HCT116 (cell line): ENCODE results near the gene SLC35F3. TPM values are rescaled to one million over a fixed set of nuclear protein-coding genes. Genes with fewer than 3 reads are reported as not detected.

Experiments used
- ATAC-seq: fragments of 200-7000 bp; cut with Tn5 transposase; 2 replicates; pipeline ENCODE4 v1.9.1; 2020; ENCODE audit warnings: mild to moderate bottlenecking, moderate library complexity
- BruUV-seq: library from RNA; stranded (reverse); fragments of 400-500 nt; replicated peaks from 2 replicates; lab custom pipeline; 2021; lab: Mats Ljungman, UMichigan
- CTCF ChIA-PET: fragments of 300-600 bp; sonication (Branson Sonifier 250); formaldehyde crosslinking; loops from one replicate; lab custom pipeline; 2021; ENCODE audit warnings: antibody characterized with exemption; lab: Charles Lee
- POLR2A ChIA-PET: fragments of 300-600, 350-600 bp; sonication (Branson Sonifier 250); formaldehyde crosslinking; loops from one replicate; lab custom pipeline; 2021; ENCODE audit warnings: antibody characterized with exemption; lab: Charles Lee
- RAD21 ChIA-PET, 2 experiments: fragments of 300-600 bp; sonication (Branson Sonifier 250); formaldehyde crosslinking; loops; one replicate each; lab custom pipeline; 2023; ENCODE audit warnings: low total read pairs in 2 of 2; ENCODE audit not compliant: uncharacterized antibody in 2 of 2, unreplicated experiment in 2 of 2, low non-redundant PET in 1 of 2; lab: Charles Lee
- DNase-seq: peaks from one replicate; pipeline ENCODE4 v3.0.0-alpha.2; 2010; ENCODE audit warnings: low read depth, low spot score
- H2AFZ ChIP-seq: fragments of 200-600 bp; shearing (Covaris generic), sonication (generic); 2 replicates; pipeline ENCODE4 v1.6.1; 2017; ENCODE audit warnings: low read depth, mixed run types, mixed read lengths, antibody characterized with exemption, low read length; ENCODE audit not compliant: poor library complexity, severe bottlenecking
- H3K27ac ChIP-seq: 2 replicates; pipeline ENCODE4 v1.5.1; 2012; ENCODE audit warnings: low read depth, low read length
- H3K27me3 ChIP-seq: fragments of 200-600 bp; sonication (generic); 2 replicates; pipeline ENCODE4 v1.6.1; 2016; ENCODE audit warnings: mixed run types, low read length, mixed read lengths; ENCODE audit not compliant: insufficient read depth
- H3K36me3 ChIP-seq, 2 experiments: fragments of 200-500 bp in 1 of 2; fragments of 200-600 bp in 1 of 2; sonication (Bioruptor generic) in 1 of 2; sonication (generic) in 1 of 2; 2 replicates each; pipeline versions ENCODE4 v1.5.1 to v1.6.1; 2014 to 2016; ENCODE audit warnings: low read length in 2 of 2, inconsistent platforms in 1 of 2, mixed read lengths in 1 of 2, mixed run types in 1 of 2; ENCODE audit not compliant: insufficient read depth in 2 of 2, control insufficient read depth in 1 of 2
- H3K4me1 ChIP-seq, 2 experiments: fragments of 200-600 bp in 1 of 2; sonication (generic) in 1 of 2; 2 replicates each; pipeline versions ENCODE4 v1.5.1 to v1.6.1; 2012 to 2017; ENCODE audit warnings: low read length in 2 of 2, inconsistent platforms in 1 of 2, mild to moderate bottlenecking in 1 of 2, mixed read lengths in 1 of 2, mixed run types in 1 of 2, moderate library complexity in 1 of 2; ENCODE audit not compliant: insufficient read depth in 2 of 2, control insufficient read depth in 1 of 2
- H3K4me2 ChIP-seq: fragments of 200-600 bp; sonication (generic); 2 replicates; pipeline ENCODE4 v1.6.1; 2017; ENCODE audit warnings: mixed run types, low read length, mixed read lengths
- H3K4me3 ChIP-seq, 2 experiments: fragments of 200-600 bp in 1 of 2; sonication (generic) in 1 of 2; replicated peaks in 1 of 2; 2 replicates each; pipeline ENCODE4 v1.5.1; 2011 to 2016; ENCODE audit warnings: low read length in 2 of 2, control low read depth in 1 of 2, low read depth in 1 of 2, mild to moderate bottlenecking in 1 of 2, mixed read lengths in 1 of 2, mixed run types in 1 of 2
- H3K79me2 ChIP-seq: fragments of 200-600 bp; sonication (generic); 2 replicates; pipeline ENCODE4 v1.6.1; 2017; ENCODE audit warnings: mild to moderate bottlenecking, mixed run types, low read length, moderate library complexity, mixed read lengths; ENCODE audit not compliant: insufficient read depth
- H3K9ac ChIP-seq: fragments of 200-600 bp; sonication (generic); 2 replicates; pipeline ENCODE4 v1.6.1; 2016; ENCODE audit warnings: low read length, mixed read lengths
- H3K9me2 ChIP-seq: fragments of 200-600 bp; sonication (generic), shearing (Covaris generic); 2 replicates; pipeline ENCODE4 v1.6.1; 2017; ENCODE audit warnings: mixed run types, mild to moderate bottlenecking, moderate library complexity; ENCODE audit not compliant: insufficient read depth
- H3K9me3 ChIP-seq, 2 experiments: fragments of 200-500 bp in 1 of 2; fragments of 200-600 bp in 1 of 2; sonication (Bioruptor generic) in 1 of 2; sonication (generic) in 1 of 2; 2 replicates each; pipeline ENCODE4 v1.6.1; 2014 to 2017; ENCODE audit warnings: low read length in 2 of 2, mixed read lengths in 2 of 2, inconsistent platforms in 1 of 2, low read depth in 1 of 2, mild to moderate bottlenecking in 1 of 2, mixed run types in 1 of 2, moderate library complexity in 1 of 2; ENCODE audit not compliant: control insufficient read depth in 1 of 2, insufficient read depth in 1 of 2
- H4K20me1 ChIP-seq: fragments of 200-600 bp; sonication (generic), shearing (Covaris generic); 2 replicates; pipeline ENCODE4 v1.6.1; 2017; ENCODE audit warnings: mixed run types, mild to moderate bottlenecking, moderate library complexity; ENCODE audit not compliant: insufficient read depth
- ELF1 ChIP-seq: IDR thresholded peaks from 2 replicates; pipeline ENCODE4 v1.6.1; 2012; ENCODE audit warnings: low read depth, borderline replicate concordance
- EZH2 ChIP-seq: fragments of 200-600 bp; sonication (generic); IDR thresholded peaks from 2 replicates; pipeline ENCODE4 v1.6.1; 2017; ENCODE audit warnings: antibody characterized with exemption, mixed run types
- EZH2phosphoT487 ChIP-seq: fragments of 200-600 bp; IDR thresholded peaks from 2 replicates; pipeline ENCODE4 v1.6.1; 2018; ENCODE audit warnings: antibody characterized with exemption, borderline replicate concordance
- FOSL1 ChIP-seq: IDR thresholded peaks from 2 replicates; pipeline ENCODE4 v1.6.1; 2012; ENCODE audit warnings: low read depth
- JUND ChIP-seq: IDR thresholded peaks from 2 replicates; pipeline ENCODE4 v1.6.1; 2012
- REST ChIP-seq: IDR thresholded peaks from 2 replicates; pipeline ENCODE4 v1.6.1; 2012; ENCODE audit warnings: low read depth
- SIN3A ChIP-seq: IDR thresholded peaks from 2 replicates; pipeline ENCODE4 v1.6.1; 2012; ENCODE audit warnings: low read depth
- TCF7L2 ChIP-seq: IDR thresholded peaks from 2 replicates; pipeline ENCODE4 v1.7.0; 2011; ENCODE audit warnings: borderline replicate concordance, inconsistent platforms; ENCODE audit not compliant: insufficient read depth, insufficient read length; ENCODE audit errors: extremely low read depth
- ZNF274 ChIP-seq: fragments of 200-500 bp; sonication (Bioruptor generic); IDR thresholded peaks from 2 replicates; pipeline ENCODE4 v1.6.1; 2014; ENCODE audit warnings: mild to moderate bottlenecking, low read depth, low read length, inconsistent platforms
- intact Hi-C: fragments of 100-400 bp; cut with micrococcal nuclease; formaldehyde crosslinking; loops from 2 replicates; pipeline ENCODE4 v1.10.0; 2022
- total RNA-seq: library from RNA; stranded (reverse); gene quantifications from one replicate; pipeline ENCODE4 v1.2.1, GENCODE V29; 2021; ENCODE audit not compliant: unreplicated experiment
- TF ChIP-seq, protein P1 (sequence below), 3 experiments: fragments of 200-600 bp in 1 of 3; sonication (generic) in 1 of 3; IDR thresholded peaks in 2 of 3; conservative IDR thresholded peaks in 1 of 3; 2 replicates each; pipeline ENCODE4 v1.5.1; 2012 to 2017; ENCODE audit warnings: low read depth in 2 of 3, low read length in 2 of 3, antibody characterized with exemption in 1 of 3, borderline replicate concordance in 1 of 3, control low read depth in 1 of 3, mild to moderate bottlenecking in 1 of 3, mixed read lengths in 1 of 3, mixed run types in 1 of 3, moderate library complexity in 1 of 3; ENCODE audit not compliant: insufficient read depth in 1 of 3

SLC35F3 gene
- total RNA-seq, 1 experiment from 2014 or later = 6.4 TPM

DNA sequence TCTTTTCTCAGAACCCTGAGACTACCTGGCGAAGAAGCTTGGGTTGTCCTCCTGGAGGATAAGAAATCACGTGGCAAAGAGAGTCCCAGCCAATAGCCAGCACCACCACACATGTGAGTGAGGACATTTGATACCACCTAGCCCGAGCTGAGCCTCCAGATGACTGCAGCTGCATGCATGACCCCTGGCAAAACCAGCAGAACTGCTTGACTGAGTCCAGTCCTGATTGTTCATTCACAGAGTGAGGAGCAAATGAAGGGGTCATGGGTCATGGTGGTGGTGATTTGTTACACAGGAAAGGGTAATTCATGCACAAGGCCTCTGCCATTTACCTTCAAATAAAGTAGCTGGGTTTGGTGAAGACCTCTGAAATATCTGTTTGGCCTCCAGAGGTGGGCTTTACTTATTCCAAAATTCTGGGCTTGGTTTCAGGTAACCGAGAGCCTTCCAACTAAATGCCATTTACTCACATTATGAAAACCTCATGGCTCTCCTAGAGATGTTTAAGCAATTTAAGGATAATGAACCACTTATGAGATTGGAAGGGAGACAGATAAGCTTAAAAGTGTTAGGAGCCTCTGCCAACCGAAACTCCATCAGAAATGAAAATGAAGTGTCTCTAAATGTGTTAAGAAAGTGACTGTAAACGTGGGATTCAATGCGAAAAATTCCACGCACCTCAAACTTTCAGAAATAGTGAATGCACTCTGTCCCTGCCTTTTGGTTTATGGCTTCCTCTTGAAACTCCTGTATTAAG is 163.3 kb downstream of the SLC35F3 start:
- H4K20me1 ChIP-seq = no peaks in the 10 kb centered on the region
- no peak overlapping the region for H3K27ac ChIP-seq
- H3K36me3 ChIP-seq = no peaks in the 10 kb centered on the region
- RAD21 ChIA-PET = no interaction called here
- POLR2A ChIA-PET = no interaction called here
- no peaks in the 10 kb centered on the region for H3K9me3 ChIP-seq
- no peaks in the 10 kb centered on the region for H3K27me3 ChIP-seq
- ATAC-seq = no peak
- H3K4me1 ChIP-seq = no peaks in the 10 kb centered on the region
- no TSS peak for BruUV-seq
- CTCF ChIA-PET = interaction anchor here (1.9 kb wide), 1 partner anchor 627 kb away, joined by 10 read pairs; no protein-coding TSS in a partner anchor
- intact Hi-C loops = loop anchor here (2.0 to 5.0 kb wide), 3 partner anchors 160 to 763 kb away; no protein-coding TSS in a partner anchor
- H3K9ac ChIP-seq = no peak overlapping the region
- H3K79me2 ChIP-seq = no peaks in the 10 kb centered on the region; the same call in 1 of the 2 replicates
- DNase-seq = no peak
- no peak overlapping the region for H2AFZ ChIP-seq
- no peak overlapping the region for H3K4me2 ChIP-seq
- no peak overlapping the region for H3K4me3 ChIP-seq
- H3K9me2 ChIP-seq = no peaks in the 10 kb centered on the region
- no peak for TF ChIP-seq SIN3A
- TF ChIP-seq EZH2 = no peak
- TF ChIP-seq ZNF274 = no peak
- no peak for TF ChIP-seq EZH2phosphoT487
- no peak for TF ChIP-seq FOSL1
- TF ChIP-seq, protein P1, sequence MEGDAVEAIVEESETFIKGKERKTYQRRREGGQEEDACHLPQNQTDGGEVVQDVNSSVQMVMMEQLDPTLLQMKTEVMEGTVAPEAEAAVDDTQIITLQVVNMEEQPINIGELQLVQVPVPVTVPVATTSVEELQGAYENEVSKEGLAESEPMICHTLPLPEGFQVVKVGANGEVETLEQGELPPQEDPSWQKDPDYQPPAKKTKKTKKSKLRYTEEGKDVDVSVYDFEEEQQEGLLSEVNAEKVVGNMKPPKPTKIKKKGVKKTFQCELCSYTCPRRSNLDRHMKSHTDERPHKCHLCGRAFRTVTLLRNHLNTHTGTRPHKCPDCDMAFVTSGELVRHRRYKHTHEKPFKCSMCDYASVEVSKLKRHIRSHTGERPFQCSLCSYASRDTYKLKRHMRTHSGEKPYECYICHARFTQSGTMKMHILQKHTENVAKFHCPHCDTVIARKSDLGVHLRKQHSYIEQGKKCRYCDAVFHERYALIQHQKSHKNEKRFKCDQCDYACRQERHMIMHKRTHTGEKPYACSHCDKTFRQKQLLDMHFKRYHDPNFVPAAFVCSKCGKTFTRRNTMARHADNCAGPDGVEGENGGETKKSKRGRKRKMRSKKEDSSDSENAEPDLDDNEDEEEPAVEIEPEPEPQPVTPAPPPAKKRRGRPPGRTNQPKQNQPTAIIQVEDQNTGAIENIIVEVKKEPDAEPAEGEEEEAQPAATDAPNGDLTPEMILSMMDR (IDR thresholded peaks at IDR 0.05 in 2 of 3, conservative IDR thresholded peaks at IDR 0.05 in 1 of 3; ENCODE audit: borderline replicate concordance in 1 of 3, insufficient read depth in 1 of 3, low read depth in 2 of 3, low read length in 2 of 3) = no peak
- no peak for TF ChIP-seq REST
- no peak for TF ChIP-seq ELF1
- no peak for TF ChIP-seq JUND
- TF ChIP-seq TCF7L2 = no peak
